Sigmoid colon (tissue), 7 donors: Measurements from ENCODE around the gene NEAT1. TPM values are rescaled to one million over a fixed set of nuclear protein-coding genes. Genes with fewer than 3 reads are reported as not detected.

Experiments used
- DNase-seq: peaks from one replicate; pipeline ENCODE4 v3.0.0-alpha.2; 2019
- H3K27ac ChIP-seq, 4 donors: fragments of 200-600 bp; sonication (generic); one replicate each; pipeline ENCODE4 v1.5.1; 2016 to 2019; ENCODE audit warnings: mild to moderate bottlenecking in 1 of 4
- H3K27me3 ChIP-seq, 3 donors: fragments of 200-600 bp; sonication (generic); one replicate each; pipeline ENCODE4 v1.5.1; 2019; ENCODE audit warnings: mild to moderate bottlenecking in 1 of 3
- H3K36me3 ChIP-seq, 4 donors: fragments of 200-600 bp; sonication (generic); one replicate each; pipeline ENCODE4 v1.5.1; 2016 to 2019
- H3K4me1 ChIP-seq, 4 donors: fragments of 200-600 bp; sonication (generic); one replicate each; pipeline ENCODE4 v1.5.1; 2017 to 2019
- H3K4me3 ChIP-seq, 4 donors: fragments of 200-600 bp; sonication (generic); one replicate each; pipeline ENCODE4 v1.5.1; 2017 to 2019; ENCODE audit warnings: mild to moderate bottlenecking in 2 of 4, moderate library complexity in 1 of 4
- H3K9me3 ChIP-seq, 4 donors: fragments of 200-600 bp in 3 of 4; sonication (generic) in 3 of 4; one replicate each; pipeline versions ENCODE4 v1.5.1 to v1.6.1; 2013 to 2019
- CTCF ChIP-seq, 4 experiments: fragments of 450-650 bp in 3 of 4; fragments of 200-600 bp in 1 of 4; IDR thresholded peaks; one replicate each; pipeline ENCODE4 v1.5.1; 2016 to 2019; ENCODE audit warnings: antibody characterized with exemption in 4 of 4, mild to moderate bottlenecking in 3 of 4, moderate library complexity in 2 of 4
- EP300 ChIP-seq, 4 donors: sonication (generic); formaldehyde crosslinking; IDR thresholded peaks; one replicate each; pipeline ENCODE4 v1.6.1; 2017; ENCODE audit warnings: antibody characterized with exemption in 4 of 4
- POLR2A ChIP-seq, 2 donors: fragments of 450-650 bp; IDR thresholded peaks; one replicate each; pipeline ENCODE4 v1.6.1; 2016; ENCODE audit warnings: antibody characterized with exemption in 2 of 2, mild to moderate bottlenecking in 2 of 2, moderate library complexity in 2 of 2
- POLR2AphosphoS5 ChIP-seq, 4 donors: sonication (generic); formaldehyde crosslinking; IDR thresholded peaks; one replicate each; pipeline ENCODE4 v1.6.1; 2017; ENCODE audit warnings: antibody characterized with exemption in 4 of 4
- WGBS, 2 donors: extraction: QIAGEN DNeasy Blood & Tissue Kit; methylation state at CpG; one replicate each; pipeline ENCODE4 v1.1.7; 2013; 5-methylcytosine and 5-hydroxymethylcytosine counted together
- intact Hi-C: fragments of 100-400 bp; cut with DNase I; formaldehyde crosslinking; loops from one replicate; pipeline ENCODE4 v1.15.1; 2023
- polyA plus RNA-seq, 3 donors: library from polyadenylated mRNA; stranded (reverse); fragments of 200-250 nt; gene quantifications; one replicate each; pipeline ENCODE4 v1.2.3, GENCODE V29; 2013
- total RNA-seq, 4 donors: library from RNA; depleted of rRNA; stranded (reverse); fragments of >200 nt; gene quantifications; one replicate each; pipeline ENCODE4 v1.1.0, GENCODE V29; 2016
- donor health status: healthy with polysubstance abuse.
- donor health status: Bipolar disorder and iron deficiency.
- donor health status: healthy.

The NEAT1 gene
- total and polyA plus RNA-seq, 7 donors: 26.8 to 587 (median 167) TPM

GRCh38 chr11:65430406-65431217 lies 8.0 kb downstream of the NEAT1 start:
- H3K4me1 ChIP-seq: peaks cover 0 to 94% (median 91%) of the 10 kb centered on the region in 4 donors
- H3K9me3 ChIP-seq: no peaks in the 10 kb centered on the region
- H3K4me3 ChIP-seq: peak overlapping the region; percentile 8 to 88 (median 45)
- 38 to 53% methylated on average over 6 of the region's 6 CpGs for whole genome bisulfite sequencing, 2 donors
- no peaks in the 10 kb centered on the region for H3K27me3 ChIP-seq
- TF ChIP-seq EP300 (IDR thresholded peaks at IDR 0.05) (no peak), POLR2A (IDR thresholded peaks at IDR 0.05) (peak; percentile 6 to 7), CTCF (IDR thresholded peaks at IDR 0.05) (peak in 1 of 4 experiments; percentile 7), POLR2AphosphoS5 (IDR thresholded peaks at IDR 0.05) (peak in 3 of 4 donors; percentile 17 to 53 (median 46))
- peaks cover 21 to 64% (median 34%) of the 10 kb centered on the region in 4 donors for H3K36me3 ChIP-seq
- intact Hi-C loops: no loop called here
- peak overlapping the region; percentile 97 to 100 (median 100) for H3K27ac ChIP-seq
- DNase-seq: peak; percentile 58

- intact Hi-C loops: no loop called here
- TF ChIP-seq EP300 (IDR thresholded peaks at IDR 0.05): no peak
- TF ChIP-seq POLR2AphosphoS5 (IDR thresholded peaks at IDR 0.05): peak in 3 of 4 donors; percentile 46 to 70 (median 50)
- peak in 1 of 2 donors; percentile 3 for TF ChIP-seq POLR2A (IDR thresholded peaks at IDR 0.05)
- no peak for TF ChIP-seq CTCF (IDR thresholded peaks at IDR 0.05)
- Histone ChIP-seq H3K36me3 (peaks cover 25 to 64% (median 34%) of the 10 kb centered on the region in 4 donors), H3K9me3 (no peaks in the 10 kb centered on the region), H3K27ac (peak overlapping the region; percentile 97 to 100 (median 100)), H3K27me3 (no peaks in the 10 kb centered on the region), H3K4me3 (peak overlapping the region in 2 of 4 donors; percentile 76 to 88), H3K4me1 (peaks cover 0 to 100% (median 99%) of the 10 kb centered on the region in 4 donors)
- DNase-seq: no peak
- WGBS, 2 donors: 49 to 74% methylated on average over 4 of the region's 4 CpGs
Observed at GRCh38 chr11:65431451-65432099, 9.0 kb downstream of the NEAT1 start.

GRCh38 chr11:65432100-65432650 lies 9.6 kb downstream of the NEAT1 start:
- peaks cover 0 to 98% (median 97%) of the 10 kb centered on the region in 4 donors for H3K4me1 ChIP-seq

GRCh38 chr11:65432686-65433582 lies 10.3 kb downstream of the NEAT1 start:
- H3K36me3 ChIP-seq: peaks cover 27 to 68% (median 38%) of the 10 kb centered on the region in 4 donors
- DNase-seq: no peak
- peak overlapping the region; percentile 40 to 100 (median 100) for H3K27ac ChIP-seq
- WGBS, 2 donors: 96 to 100% methylated on average over 1 of the region's 1 CpG
- TF ChIP-seq POLR2AphosphoS5 (IDR thresholded peaks at IDR 0.05) (peak; percentile 38 to 66 (median 60)), POLR2A (IDR thresholded peaks at IDR 0.05) (peak in 1 of 2 donors; percentile 24), CTCF (IDR thresholded peaks at IDR 0.05) (no peak)
- no peaks in the 10 kb centered on the region for H3K27me3 ChIP-seq
- H3K9me3 ChIP-seq: no peaks in the 10 kb centered on the region
- peaks cover 0 to 98% (median 96%) of the 10 kb centered on the region in 4 donors for H3K4me1 ChIP-seq
- intact Hi-C loops: no loop called here
- H3K4me3 ChIP-seq: no peak overlapping the region

More at GRCh38 chr11:65432100-65432650, 9.6 kb downstream of the NEAT1 start:
- no peak for DNase-seq
- Histone ChIP-seq H3K27ac (peak overlapping the region; percentile 97 to 100 (median 100)), H3K4me3 (peak overlapping the region in 1 of 4 donors; percentile 88), H3K27me3 (no peaks in the 10 kb centered on the region), H3K9me3 (no peaks in the 10 kb centered on the region), H3K36me3 (peaks cover 20 to 64% (median 34%) of the 10 kb centered on the region in 4 donors)
- TF ChIP-seq EP300 (IDR thresholded peaks at IDR 0.05) (no peak), POLR2A (IDR thresholded peaks at IDR 0.05) (peak in 1 of 2 donors; percentile 11), POLR2AphosphoS5 (IDR thresholded peaks at IDR 0.05) (peak in 3 of 4 donors; percentile 5 to 40 (median 30))
- WGBS, 2 donors: 68 to 84% methylated on average over 2 of the region's 2 CpGs
- intact Hi-C loops: no loop called here
